Measurements from ENCODE around the gene P2RX4.
"Not testable (repeated sequence)": the region's sequence is repeated elsewhere in the genome, so short reads cannot be mapped to it uniquely, and the experiment has no call there.

P2RX4 gene

DNA sequence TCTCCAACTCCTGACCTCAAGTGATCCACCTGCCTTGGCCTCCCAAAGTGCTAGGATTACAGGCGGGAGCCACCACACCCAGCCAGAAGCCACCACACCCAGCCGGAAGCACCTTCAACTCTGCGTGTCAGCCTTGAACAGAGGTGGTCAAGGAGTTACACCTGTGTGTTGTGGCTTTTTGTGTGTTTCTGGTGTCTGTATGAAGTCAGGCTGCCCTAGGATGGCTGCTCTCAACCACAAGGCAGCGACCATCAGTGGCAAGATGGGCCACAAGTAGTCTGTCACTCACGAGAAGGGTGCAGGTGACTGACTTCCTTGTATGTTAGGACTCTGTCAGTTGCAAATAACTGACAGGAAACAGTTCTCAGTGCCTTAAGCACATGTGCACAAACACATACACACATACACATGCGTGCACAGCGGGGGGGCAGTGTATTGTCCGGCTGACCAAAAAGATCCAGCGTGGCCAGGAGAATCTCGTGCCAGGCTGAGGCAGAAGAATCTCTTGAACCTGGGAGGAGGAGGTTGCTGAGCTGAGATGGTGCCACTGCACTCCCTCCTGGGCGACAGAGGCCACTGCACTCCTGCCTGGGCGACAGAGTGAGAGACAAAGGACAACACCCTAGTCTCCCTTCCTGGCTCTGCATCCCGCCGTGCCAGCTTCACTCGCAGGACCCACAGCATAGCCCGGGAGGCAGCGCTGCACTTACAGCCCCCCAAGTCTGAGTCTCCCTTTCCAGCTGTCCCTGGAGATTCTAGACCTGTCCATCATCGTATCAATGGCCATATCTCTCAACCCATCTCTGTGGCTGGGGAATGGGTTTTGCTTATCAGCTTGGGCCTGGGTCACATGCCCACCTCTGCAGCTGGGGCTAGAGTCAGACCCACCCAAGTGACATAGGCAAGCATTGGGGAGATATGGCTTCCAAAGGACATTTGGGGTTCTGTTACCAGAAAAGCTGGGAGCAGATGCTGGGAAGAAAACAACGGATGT lies 13.7 kb downstream of the P2RX4 start:
- Histone ChIP-seq H3K4me1 (ENCODE audit: control insufficient read depth, insufficient read depth, low read length) (peaks cover 6% of the 10 kb centered on the region), H3K4me3 (ENCODE audit: low read length) (no peak overlapping the region), H3K9ac (ENCODE audit: low read length) (no peak overlapping the region), H3K9me3 (ENCODE audit: control insufficient read depth, low read length) (no peaks in the 10 kb centered on the region), H3K36me3 (ENCODE audit: control insufficient read depth, insufficient read depth, low read length, severe bottlenecking) (peaks cover 2% of the 10 kb centered on the region), H3K27me3 (replicated peaks; ENCODE audit: control insufficient read depth, insufficient read depth, low read length) (no peaks in the 10 kb centered on the region)
- DNase-seq (ENCODE audit: low read depth) = no peak

GRCh38 chr12:121224591-121224990 lies 14.7 kb downstream of the P2RX4 start:
- no peaks in the 10 kb centered on the region for H3K9me3 ChIP-seq (ENCODE audit: control insufficient read depth, low read length)
- DNase-seq (ENCODE audit: low read depth) = no peak

DNA sequence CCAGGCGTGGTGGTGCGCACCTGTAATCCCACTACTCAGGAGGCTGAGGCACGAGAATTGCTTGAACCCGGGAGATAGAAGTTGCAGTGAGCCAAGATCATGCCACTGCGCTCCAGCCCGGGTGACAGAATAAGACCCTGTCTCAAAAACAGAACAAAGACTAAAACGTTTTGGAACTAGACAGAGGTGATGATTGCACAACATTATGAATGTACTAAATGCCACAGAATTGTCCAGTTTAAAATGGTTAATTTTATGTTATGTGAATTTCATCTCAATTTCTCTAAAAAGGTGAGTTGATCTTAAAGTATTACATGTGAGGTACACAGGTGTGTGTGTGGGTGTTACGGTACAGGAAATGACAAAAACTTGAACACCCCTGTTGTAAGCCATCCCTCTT lies 16.5 kb downstream of the P2RX4 start:
- no peaks in the 10 kb centered on the region for H3K9me3 ChIP-seq (ENCODE audit: control insufficient read depth, low read length)
- DNase-seq (ENCODE audit: low read depth) = no peak
- H3K4me1 ChIP-seq (ENCODE audit: control insufficient read depth, insufficient read depth, low read length) = no peaks in the 10 kb centered on the region
- no peak overlapping the region for H3K4me3 ChIP-seq (ENCODE audit: low read length)
- H3K27me3 ChIP-seq (replicated peaks; ENCODE audit: control insufficient read depth, insufficient read depth, low read length) = no peaks in the 10 kb centered on the region
- peaks cover 7% of the 10 kb centered on the region for H3K36me3 ChIP-seq (ENCODE audit: control insufficient read depth, insufficient read depth, low read length, severe bottlenecking)
- H3K9ac ChIP-seq (ENCODE audit: low read length) = no peak overlapping the region

More at GRCh38 chr12:121224591-121224990, 14.7 kb downstream of the P2RX4 start:
- peaks cover 6% of the 10 kb centered on the region for H3K4me1 ChIP-seq (ENCODE audit: control insufficient read depth, insufficient read depth, low read length)
- H3K27me3 ChIP-seq (replicated peaks; ENCODE audit: control insufficient read depth, insufficient read depth, low read length) = no peaks in the 10 kb centered on the region
- peaks cover 7% of the 10 kb centered on the region for H3K36me3 ChIP-seq (ENCODE audit: control insufficient read depth, insufficient read depth, low read length, severe bottlenecking)
- H3K9ac ChIP-seq (ENCODE audit: low read length) = no peak overlapping the region
- H3K4me3 ChIP-seq (ENCODE audit: low read length) = no peak overlapping the region

GRCh38 chr12:121226871-121227270 lies 16.9 kb downstream of the P2RX4 start:
- not testable (repeated sequence) for H3K9ac ChIP-seq (ENCODE audit: low read length); H3K27me3 ChIP-seq (replicated peaks; ENCODE audit: control insufficient read depth, insufficient read depth, low read length); H3K9me3 ChIP-seq (ENCODE audit: control insufficient read depth, low read length); H3K4me3 ChIP-seq (ENCODE audit: low read length); DNase-seq (ENCODE audit: low read depth); H3K4me1 ChIP-seq (ENCODE audit: control insufficient read depth, insufficient read depth, low read length); H3K36me3 ChIP-seq (ENCODE audit: control insufficient read depth, insufficient read depth, low read length, severe bottlenecking)

DNA sequence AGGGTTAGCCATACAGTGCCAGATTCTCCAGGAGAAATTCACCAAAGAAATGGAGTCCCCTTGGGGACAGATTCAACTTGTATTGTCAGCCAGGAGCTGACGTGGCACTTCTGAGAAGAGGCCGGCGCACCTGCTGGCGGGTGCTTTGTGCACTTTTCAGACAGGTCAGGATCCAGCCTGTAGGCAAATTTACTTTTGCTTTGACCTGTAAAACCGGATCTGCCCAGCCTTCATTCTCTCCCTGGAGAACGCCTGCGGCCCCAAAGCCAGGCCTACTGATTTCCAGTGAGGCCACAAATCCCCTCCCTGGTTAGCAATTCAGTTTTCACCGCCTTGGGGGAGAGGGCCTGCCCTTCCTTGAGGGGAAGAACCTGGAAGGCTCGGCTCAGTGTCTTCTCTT lies 17.4 kb downstream of the P2RX4 start:
- H3K9me3 ChIP-seq (ENCODE audit: control insufficient read depth, low read length) = no peaks in the 10 kb centered on the region
- no peak overlapping the region for H3K9ac ChIP-seq (ENCODE audit: low read length)
- H3K4me3 ChIP-seq (ENCODE audit: low read length) = no peak overlapping the region
- DNase-seq (ENCODE audit: low read depth) = no peak
- H3K27me3 ChIP-seq (replicated peaks; ENCODE audit: control insufficient read depth, insufficient read depth, low read length) = no peaks in the 10 kb centered on the region
- no peaks in the 10 kb centered on the region for H3K4me1 ChIP-seq (ENCODE audit: control insufficient read depth, insufficient read depth, low read length)
- H3K36me3 ChIP-seq (ENCODE audit: control insufficient read depth, insufficient read depth, low read length, severe bottlenecking) = peaks cover 7% of the 10 kb centered on the region

DNA sequence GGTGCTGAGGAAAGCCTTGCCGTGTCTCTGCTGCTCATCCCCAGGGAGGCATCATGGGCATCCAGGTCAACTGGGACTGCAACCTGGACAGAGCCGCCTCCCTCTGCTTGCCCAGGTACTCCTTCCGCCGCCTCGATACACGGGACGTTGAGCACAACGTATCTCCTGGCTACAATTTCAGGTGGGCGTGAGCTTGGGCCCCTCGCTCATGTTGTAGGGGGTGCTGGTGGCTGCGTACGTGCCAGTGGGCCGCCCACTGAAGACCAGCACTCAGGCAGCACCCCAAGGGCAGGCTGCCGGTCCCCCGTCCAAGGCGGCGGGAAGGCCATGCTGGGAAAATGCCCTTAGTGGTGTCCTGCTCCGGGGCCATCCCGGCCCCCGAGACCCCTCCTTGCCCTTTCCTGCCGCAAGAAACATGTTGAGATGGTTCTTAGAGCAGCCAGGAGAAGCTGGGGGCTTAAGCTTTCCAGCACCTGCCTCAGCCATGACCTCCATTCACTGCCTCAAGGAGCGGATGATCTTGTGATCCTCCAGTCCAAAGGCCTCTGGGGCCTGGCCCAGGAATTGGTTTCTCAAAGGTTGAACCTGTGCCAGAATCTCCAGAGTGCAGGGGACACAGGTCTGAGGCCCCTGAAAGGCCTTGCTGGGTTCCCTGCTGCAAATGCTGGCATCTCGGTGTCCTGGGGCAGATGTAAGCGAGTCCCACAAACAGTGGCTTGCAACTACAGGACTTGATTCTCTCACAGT lies 19.2 kb downstream of the P2RX4 start:
- no peak for DNase-seq (ENCODE audit: low read depth)
- no peaks in the 10 kb centered on the region for H3K4me1 ChIP-seq (ENCODE audit: control insufficient read depth, insufficient read depth, low read length)
- H3K9ac ChIP-seq (ENCODE audit: low read length) = no peak overlapping the region
- no peaks in the 10 kb centered on the region for H3K27me3 ChIP-seq (replicated peaks; ENCODE audit: control insufficient read depth, insufficient read depth, low read length)
- H3K4me3 ChIP-seq (ENCODE audit: low read length) = no peak overlapping the region
- H3K9me3 ChIP-seq (ENCODE audit: control insufficient read depth, low read length) = no peaks in the 10 kb centered on the region
- peaks cover 14% of the 10 kb centered on the region for H3K36me3 ChIP-seq (ENCODE audit: control insufficient read depth, insufficient read depth, low read length, severe bottlenecking)

DNA sequence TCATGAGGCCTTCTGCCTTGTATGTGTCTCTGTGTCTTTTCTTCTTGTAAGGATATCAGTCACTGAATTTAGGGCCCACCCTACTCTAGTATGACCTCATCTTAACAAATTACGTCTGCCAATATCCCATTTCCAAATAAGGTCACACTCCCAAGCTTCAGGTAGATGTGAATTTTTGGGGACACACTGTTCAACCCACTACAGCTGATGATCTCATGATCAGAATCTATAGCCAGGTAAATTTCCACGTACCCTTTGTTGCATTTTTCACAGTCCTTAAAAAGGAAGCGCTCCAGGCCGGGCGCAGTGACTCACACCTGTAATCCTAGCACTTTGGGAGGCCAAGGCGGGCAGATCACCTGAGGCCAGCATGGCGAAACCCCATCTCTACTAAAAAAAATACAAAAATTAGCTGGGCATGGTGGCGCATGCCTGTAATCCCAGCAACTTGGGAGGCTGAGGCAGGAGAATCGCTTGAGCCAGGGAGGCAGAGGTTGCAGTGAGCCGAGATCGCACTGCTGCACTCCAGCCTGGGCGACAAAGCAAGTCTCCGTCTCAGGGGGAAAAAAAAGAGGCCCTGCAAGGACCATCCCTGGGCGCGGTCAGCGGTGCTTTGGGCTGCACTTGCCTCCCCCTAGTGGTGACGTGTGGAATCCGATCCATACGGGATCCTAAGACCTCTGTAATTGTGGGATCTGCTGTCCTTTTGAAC lies 20.1 kb downstream of the P2RX4 start:
- H3K27me3 ChIP-seq (replicated peaks; ENCODE audit: control insufficient read depth, insufficient read depth, low read length); H3K9me3 ChIP-seq (ENCODE audit: control insufficient read depth, low read length); H3K9ac ChIP-seq (ENCODE audit: low read length); H3K4me3 ChIP-seq (ENCODE audit: low read length); H3K4me1 ChIP-seq (ENCODE audit: control insufficient read depth, insufficient read depth, low read length): not testable (repeated sequence)
- DNase-seq (ENCODE audit: low read depth) = peak; percentile 90
- H3K36me3 ChIP-seq (ENCODE audit: control insufficient read depth, insufficient read depth, low read length, severe bottlenecking) = peaks cover 14% of the 10 kb centered on the region

DNA sequence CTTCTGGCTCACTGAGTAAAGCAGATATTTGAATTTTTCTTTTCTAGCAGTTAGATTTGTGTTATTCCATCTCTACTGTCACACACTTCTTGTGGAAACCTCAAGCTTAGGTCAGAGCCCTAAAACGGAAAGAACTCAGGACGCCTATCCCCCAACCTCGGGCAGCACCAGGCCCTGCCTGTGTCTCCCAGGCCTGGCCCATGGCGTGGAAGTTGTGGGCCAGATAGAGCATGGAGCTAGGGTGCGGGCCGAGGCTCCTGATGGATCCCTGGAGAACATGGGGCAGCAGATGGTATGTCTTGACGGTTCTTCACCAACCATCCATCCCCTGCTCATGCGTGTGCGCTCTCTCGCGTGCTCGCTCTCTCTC lies 20.6 kb downstream of the P2RX4 start:
- H3K27me3 ChIP-seq (replicated peaks; ENCODE audit: control insufficient read depth, insufficient read depth, low read length) = no peaks in the 10 kb centered on the region
- H3K9me3 ChIP-seq (ENCODE audit: control insufficient read depth, low read length) = no peaks in the 10 kb centered on the region
- peaks cover 14% of the 10 kb centered on the region for H3K36me3 ChIP-seq (ENCODE audit: control insufficient read depth, insufficient read depth, low read length, severe bottlenecking)
- no peak for DNase-seq (ENCODE audit: low read depth)
- no peak overlapping the region for H3K4me3 ChIP-seq (ENCODE audit: low read length)
- no peak overlapping the region for H3K9ac ChIP-seq (ENCODE audit: low read length)
- no peaks in the 10 kb centered on the region for H3K4me1 ChIP-seq (ENCODE audit: control insufficient read depth, insufficient read depth, low read length)

DNA sequence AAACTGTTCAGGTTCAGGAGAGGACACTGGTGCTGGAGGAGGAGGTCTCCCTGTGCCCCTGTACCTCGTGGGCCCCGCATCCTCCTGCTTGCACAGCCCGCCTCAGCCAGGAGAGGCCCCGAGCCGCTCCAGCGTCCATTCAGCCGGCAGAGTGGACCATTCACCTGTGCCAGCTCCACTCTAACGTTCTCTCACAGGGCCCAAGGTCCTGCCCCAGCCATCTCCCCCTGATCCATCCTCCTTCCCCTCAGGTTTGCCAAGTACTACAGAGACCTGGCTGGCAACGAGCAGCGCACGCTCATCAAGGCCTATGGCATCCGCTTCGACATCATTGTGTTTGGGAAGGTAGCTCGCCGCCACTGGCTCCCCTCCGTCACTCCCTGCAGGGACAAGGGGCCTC lies 22.2 kb downstream of the P2RX4 start:
- H3K36me3 ChIP-seq (ENCODE audit: control insufficient read depth, insufficient read depth, low read length, severe bottlenecking) = peaks cover 30% of the 10 kb centered on the region
- H3K9ac ChIP-seq (ENCODE audit: low read length) = no peak overlapping the region
- no peaks in the 10 kb centered on the region for H3K27me3 ChIP-seq (replicated peaks; ENCODE audit: control insufficient read depth, insufficient read depth, low read length)
- no peaks in the 10 kb centered on the region for H3K9me3 ChIP-seq (ENCODE audit: control insufficient read depth, low read length)
- no peak overlapping the region for H3K4me3 ChIP-seq (ENCODE audit: low read length)
- DNase-seq (ENCODE audit: low read depth) = no peak
- no peaks in the 10 kb centered on the region for H3K4me1 ChIP-seq (ENCODE audit: control insufficient read depth, insufficient read depth, low read length)

DNA sequence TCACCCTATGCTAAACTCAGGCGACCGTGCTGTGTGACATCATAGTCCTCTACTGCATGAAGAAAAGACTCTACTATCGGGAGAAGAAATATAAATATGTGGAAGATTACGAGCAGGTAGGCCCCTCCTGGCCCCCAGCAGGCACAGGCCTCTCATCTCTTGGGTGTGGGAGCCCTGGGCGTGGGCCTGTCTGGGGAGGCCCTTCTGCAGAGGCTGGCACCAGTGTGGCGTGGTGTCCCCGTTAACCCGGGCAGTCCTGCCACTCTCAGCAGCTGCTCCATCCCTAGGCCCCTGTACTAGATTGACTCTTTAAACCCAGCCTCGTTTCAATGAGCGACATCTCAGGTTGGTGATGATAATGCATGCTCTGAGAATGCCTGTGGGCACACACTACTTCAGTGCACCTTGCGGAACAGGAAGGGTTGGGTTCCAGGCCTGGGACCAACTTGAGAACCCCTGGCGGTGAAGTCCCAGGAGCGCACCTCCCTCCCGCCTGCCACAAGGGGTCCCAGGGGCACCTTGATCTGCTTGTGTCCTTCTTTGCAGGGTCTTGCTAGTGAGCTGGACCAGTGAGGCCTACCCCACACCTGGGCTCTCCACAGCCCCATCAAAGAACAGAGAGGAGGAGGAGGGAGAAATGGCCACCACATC lies 23.2 kb downstream of the P2RX4 start:
- H3K36me3 ChIP-seq (ENCODE audit: control insufficient read depth, insufficient read depth, low read length, severe bottlenecking) = peaks cover 38% of the 10 kb centered on the region
- no peaks in the 10 kb centered on the region for H3K4me1 ChIP-seq (ENCODE audit: control insufficient read depth, insufficient read depth, low read length)
- DNase-seq (ENCODE audit: low read depth) = no peak
- no peaks in the 10 kb centered on the region for H3K9me3 ChIP-seq (ENCODE audit: control insufficient read depth, low read length)
- no peak overlapping the region for H3K9ac ChIP-seq (ENCODE audit: low read length)
- H3K4me3 ChIP-seq (ENCODE audit: low read length) = no peak overlapping the region
- H3K27me3 ChIP-seq (replicated peaks; ENCODE audit: control insufficient read depth, insufficient read depth, low read length) = no peaks in the 10 kb centered on the region

- no peak for DNase-seq (ENCODE audit: low read depth)
- Histone ChIP-seq H3K4me3 (ENCODE audit: low read length) (no peak overlapping the region), H3K9me3 (ENCODE audit: control insufficient read depth, low read length) (no peaks in the 10 kb centered on the region), H3K9ac (ENCODE audit: low read length) (no peak overlapping the region), H3K36me3 (ENCODE audit: control insufficient read depth, insufficient read depth, low read length, severe bottlenecking) (peaks cover 37% of the 10 kb centered on the region), H3K4me1 (ENCODE audit: control insufficient read depth, insufficient read depth, low read length) (no peaks in the 10 kb centered on the region), H3K27me3 (replicated peaks; ENCODE audit: control insufficient read depth, insufficient read depth, low read length) (no peaks in the 10 kb centered on the region)
Observed at GRCh38 chr12:121233628-121234020, 23.7 kb downstream of the P2RX4 start.
